Fibroblast of upper back skin (primary cell): ENCODE measurements around the gene ARHGAP10.

Experiments used
- DNase-seq: peaks from one replicate; pipeline ENCODE4 v3.0.0-alpha.2; 2013

ARHGAP10 gene

DNA sequence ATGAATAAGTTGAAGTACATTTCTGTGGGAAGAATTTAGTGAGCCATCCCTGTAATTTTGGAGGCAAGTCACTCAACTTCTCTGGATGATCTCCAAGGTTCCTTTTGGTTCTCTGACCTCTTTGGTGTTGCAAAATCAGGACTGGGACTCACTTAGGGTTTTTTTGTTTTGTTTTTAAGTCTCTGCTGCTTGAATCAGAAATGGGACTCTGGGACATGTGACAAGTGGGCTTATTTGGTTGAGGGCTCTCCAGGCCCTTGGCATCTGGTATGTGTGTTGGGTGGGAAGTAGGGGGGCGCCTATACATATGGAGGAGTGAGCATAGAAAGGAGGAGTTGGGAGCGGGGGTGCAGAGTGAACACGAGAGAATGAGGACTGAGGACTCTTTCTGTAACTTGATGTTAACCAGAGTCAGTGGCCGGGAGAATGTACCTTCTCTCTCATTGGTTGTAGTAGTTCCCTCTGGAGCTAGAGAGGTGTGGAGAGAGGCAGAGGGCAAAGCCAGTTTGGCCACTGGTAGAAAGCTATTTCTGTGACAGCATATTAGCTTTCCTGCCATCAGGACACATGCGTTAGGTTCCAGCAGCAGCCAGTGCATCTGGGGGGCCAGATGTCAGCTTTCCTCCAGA, 1.9 kb downstream of the ARHGAP10 start:
- DNase-seq: peak; percentile 63

- no peak for DNase-seq
Observed at GRCh38 chr4:147734496-147734895, 2.6 kb downstream of the ARHGAP10 start.

DNA sequence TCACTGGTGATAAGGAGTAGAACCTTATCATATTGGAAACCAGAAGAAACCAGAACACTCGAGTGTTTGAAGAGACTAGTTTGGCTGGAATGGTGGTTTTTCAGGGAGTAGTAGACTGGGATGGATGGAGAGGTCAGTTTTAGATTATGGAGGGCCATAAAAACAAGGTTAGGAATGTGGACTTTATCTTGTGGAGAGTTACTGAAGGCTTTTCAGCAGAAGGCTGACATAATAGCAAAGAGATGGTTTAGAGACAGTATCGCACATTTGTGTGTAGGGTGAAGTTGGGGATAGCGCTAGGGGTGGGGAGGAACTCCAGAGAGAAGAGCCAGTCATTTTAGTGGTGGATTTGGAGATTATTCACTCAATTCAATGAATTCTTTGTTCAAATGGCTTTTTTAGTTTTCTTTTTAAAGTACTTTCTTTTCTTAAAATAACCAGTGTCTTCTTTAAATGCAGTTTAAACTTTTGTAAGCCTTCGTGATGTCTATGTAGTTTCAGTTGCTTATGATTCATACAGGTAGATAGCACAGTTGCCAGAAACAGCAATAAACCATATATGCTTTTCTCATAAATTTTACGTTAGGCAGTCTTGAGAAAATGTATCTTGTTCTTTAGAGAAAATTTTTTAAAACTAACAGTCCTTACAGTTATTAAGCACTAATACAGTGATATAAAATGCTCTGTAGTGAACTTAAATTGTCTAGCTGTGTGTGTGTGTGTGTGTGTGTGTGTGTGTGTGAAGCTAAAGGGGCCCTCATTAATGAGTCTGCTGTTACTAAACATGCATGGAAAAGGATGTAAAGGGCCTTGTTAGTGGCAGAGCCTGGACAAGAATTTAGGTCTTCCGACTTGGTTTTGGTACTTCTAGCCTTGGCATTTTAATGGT, 3.8 kb downstream of the ARHGAP10 start:
- no peak for DNase-seq

DNA sequence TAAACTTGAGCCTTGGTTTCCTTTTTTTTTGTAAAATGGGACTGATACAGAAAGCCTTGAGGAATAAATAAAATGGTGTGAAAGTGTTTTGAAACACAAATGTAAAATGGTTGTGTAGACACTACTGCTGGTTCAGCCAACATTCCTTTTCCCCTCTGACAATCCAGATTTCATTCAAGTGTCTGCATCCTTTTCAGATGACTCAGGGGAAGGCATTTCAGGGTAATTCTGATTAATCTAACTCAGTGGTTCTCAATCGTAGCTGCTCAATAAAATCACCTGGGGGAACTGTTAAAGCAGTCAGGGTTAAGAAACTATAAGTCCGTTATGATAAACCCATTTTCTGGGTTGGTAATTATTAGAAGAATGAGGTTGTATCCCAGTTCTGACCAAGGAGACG, 4.6 kb downstream of the ARHGAP10 start:
- DNase-seq: peak; percentile 92

DNA sequence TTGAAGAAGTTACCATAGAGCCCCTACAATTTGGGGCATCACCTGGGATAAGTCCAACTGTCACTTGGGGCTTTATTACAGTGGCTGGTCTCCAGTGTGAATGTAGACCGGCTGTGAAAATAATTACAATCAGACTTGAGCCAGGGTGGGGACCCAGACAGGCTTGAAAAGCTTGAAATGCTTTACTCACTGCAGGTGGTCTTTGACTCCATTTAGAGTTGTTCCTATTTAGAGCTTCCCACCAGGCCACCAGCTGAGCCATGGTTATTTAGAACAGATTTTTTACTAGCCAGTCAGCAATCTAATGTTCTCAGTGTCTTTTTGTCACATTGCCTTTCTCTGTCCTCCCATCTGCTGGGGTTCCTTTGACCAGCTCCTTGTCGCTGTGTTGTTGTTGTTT, 5.7 kb downstream of the ARHGAP10 start:
- peak; percentile 55 for DNase-seq

DNA sequence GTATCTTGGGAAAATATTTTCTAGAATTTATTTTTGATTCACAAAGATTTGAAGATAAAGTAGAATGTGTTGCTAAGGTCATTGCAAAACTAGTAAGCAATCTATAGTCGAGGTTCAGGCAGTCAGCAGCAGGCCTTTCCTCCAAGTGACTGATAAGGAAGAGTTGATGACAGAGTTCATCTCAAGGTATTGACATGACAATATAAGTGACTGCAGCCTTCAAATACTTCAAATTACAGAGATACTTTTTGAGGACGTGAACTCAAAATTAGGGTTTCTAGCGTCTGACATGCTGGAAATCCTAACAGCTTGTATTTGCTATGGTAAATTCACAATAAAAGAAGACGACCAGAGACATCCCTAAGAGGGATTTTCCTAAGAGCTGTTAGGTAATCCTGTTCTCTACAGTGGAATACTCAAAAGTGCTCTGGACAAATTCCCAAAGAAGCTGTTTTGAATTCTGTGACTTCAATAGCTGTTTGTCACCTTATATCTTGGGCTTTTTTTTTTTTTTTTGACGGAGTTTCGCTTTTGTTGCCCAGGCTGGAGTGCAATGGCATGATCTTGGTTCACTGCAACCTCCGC, 7.4 kb downstream of the ARHGAP10 start:
- DNase-seq: peak; percentile 50

DNA sequence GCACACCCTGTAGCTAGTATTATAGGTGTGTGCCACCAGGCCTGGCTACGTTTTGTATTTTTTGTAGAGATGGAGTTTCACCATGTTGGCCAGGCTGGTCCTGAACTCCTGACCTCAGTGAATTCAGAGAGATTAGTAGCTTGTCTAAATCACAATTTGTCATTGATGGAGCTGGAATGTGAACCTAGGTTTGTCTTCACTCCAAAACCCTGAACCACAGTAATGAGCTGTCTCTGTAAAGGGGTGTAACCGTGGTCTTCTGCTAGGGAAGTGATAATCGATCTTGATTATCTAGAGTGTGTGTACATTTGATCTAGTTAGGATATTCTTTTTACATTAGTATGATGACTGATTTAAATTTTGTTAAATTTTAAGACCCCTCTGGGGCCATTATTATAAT, 8.3 kb downstream of the ARHGAP10 start:
- peak; percentile 70 for DNase-seq

DNA sequence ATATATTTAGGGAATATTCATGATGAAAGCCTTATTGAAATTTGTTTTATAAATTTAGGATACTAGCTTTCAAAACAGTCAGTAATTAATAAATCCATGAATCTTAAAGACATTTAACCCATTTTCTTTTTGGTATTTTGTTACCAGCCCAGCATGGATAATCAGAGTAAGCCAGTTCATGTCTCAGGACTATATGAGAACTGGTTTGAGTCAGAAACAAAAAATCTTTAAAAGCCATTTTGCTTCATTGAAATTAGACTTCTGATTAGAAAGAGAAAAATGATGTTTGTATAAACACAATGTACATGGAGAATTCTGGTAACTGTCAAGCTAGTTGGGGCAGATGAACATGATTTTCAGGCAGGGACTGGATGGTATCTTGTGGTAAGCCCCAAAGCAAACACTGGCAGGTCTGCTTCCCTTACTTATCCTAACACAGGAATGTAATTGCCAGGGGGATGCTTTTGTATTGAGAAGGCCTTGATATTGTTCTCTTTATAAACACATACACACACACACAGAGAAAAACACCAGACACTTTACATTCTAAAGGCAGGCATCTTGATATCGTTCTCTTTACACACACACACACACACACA, 9.4 kb downstream of the ARHGAP10 start:
- peak; percentile 52 for DNase-seq

- no peak for DNase-seq
Observed at GRCh38 chr4:147747787-147748454, 16.0 kb downstream of the ARHGAP10 start.

- DNase-seq: no peak
Observed at GRCh38 chr4:147749811-147750321, 18.0 kb downstream of the ARHGAP10 start.

- no peak for DNase-seq
Observed at GRCh38 chr4:147753047-147753446, 21.2 kb downstream of the ARHGAP10 start.

GRCh38 chr4:147754037-147754445, 22.2 kb downstream of the ARHGAP10 start:
- peak; percentile 85 for DNase-seq

DNA sequence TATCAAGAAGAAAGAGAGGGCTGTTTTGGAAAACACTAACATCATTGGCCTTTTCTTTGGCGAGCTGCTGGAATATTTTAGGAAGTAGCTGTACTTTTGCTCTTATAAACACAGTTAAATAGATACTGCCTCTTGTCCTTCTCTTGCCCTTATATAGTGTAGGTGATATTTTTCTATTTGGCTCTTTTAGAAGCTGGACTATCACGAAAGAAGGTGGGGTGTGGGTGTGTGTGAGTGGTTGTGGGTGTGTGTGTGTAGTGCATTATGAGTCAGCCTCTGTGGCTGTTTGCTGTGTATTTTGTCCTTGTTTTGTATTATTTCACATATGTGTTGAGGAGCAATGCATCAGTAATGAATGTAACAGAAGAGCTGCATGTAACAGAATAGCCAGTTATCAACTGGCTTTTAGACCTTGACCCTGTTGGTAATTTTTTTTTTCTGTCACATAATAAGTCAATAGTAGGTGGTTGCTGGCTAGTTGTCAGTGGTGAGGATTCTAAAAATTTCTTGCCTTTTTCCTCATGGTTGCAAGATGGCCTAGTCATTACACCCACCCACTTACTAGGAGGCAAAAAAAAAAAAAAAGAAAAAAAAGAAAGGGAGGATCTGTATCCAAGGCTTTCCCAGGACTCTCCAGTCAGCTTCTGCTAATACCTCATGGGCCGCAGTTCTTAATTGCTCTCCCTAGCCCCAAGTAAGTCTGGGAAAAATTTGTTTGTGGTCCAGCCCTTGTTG, 23.8 kb downstream of the ARHGAP10 start:
- DNase-seq: peak; percentile 25

- DNase-seq: no peak
Observed at GRCh38 chr4:147756417-147756816, 24.5 kb downstream of the ARHGAP10 start.

DNA sequence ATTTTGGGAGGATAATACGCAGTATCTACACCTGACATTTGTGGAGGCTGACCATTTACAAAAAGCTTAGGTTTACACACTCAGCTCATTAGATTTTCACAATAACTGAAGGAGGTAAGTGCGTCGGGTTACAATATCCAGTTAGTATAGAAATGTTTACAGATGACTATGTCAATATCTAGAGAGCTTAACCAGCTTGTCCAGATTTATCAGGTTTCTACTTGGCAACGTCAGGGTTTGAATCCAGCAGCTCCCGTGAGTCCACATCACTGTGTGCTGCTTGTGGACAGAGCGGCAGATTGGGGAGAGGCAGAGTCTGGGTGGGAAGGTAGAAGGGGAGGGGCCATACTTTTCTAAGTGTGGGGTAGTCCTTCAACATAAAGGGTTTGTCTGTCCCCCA, 28.3 kb downstream of the ARHGAP10 start:
- DNase-seq: no peak

DNA sequence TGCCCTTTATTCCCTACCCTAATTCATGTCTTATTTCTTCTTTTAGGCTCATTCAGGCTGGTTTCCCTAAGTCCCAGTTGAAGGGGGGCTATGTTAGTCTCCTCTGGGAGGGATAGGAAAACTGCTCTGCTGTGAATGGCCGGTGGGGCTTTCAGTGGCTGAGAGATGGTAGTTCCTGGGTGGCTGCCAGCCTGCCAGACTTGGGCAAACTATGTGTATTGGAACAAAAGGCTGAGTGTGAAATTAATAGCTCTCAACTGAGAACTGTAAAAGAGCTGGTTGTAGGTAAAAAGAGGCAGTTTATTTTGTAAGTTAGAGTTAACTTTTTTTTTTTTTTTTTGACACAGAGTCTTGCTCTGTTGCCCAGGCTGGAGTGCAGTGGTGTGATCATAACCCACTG, 28.8 kb downstream of the ARHGAP10 start:
- no peak for DNase-seq

GRCh38 chr4:147761218-147761883, 29.5 kb downstream of the ARHGAP10 start:
- DNase-seq: no peak

GRCh38 chr4:147764337-147764736, 32.4 kb downstream of the ARHGAP10 start:
- DNase-seq: no peak

GRCh38 chr4:147765121-147765529, 33.2 kb downstream of the ARHGAP10 start:
- no peak for DNase-seq

GRCh38 chr4:147768113-147768512, 36.2 kb downstream of the ARHGAP10 start:
- peak; percentile 76 for DNase-seq

DNA sequence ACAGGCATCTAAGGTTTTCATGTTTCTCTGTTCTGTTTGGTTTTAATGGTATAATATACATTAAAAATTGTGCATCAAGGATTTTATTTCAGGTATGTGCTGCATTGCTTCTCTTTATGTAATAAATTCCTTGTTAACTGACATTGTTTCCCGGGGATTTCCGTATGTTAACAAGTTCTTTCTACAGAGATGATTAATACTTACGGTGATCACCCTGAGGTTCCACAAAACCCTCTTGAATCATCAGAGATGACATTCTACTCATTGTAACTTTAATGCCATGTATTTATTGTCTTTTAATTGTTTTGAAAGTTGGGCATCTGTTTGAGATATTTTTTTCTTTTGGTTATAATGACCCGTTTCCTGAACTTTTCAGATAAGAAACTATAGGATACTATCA, 37.5 kb downstream of the ARHGAP10 start:
- peak; percentile 49 for DNase-seq
